H9 (cell line): ENCODE data around the gene CADM1. TPM values are rescaled to one million over a fixed set of nuclear protein-coding genes. Genes with fewer than 3 reads are reported as not detected.

Experiments
- DNase-seq: peaks from one replicate; pipeline ENCODE4 v3.0.0-alpha.2; 2017
- H2AFZ ChIP-seq: one replicate; pipeline ENCODE4 v1.6.1; 2013; ENCODE audit warnings: mild to moderate bottlenecking, low read length, control low read depth, moderate library complexity
- H2AK5ac ChIP-seq: 2 replicates; pipeline ENCODE4 v1.6.1; 2013; ENCODE audit warnings: low read length, control low read depth, mixed read lengths; ENCODE audit not compliant: insufficient read length
- H2BK120ac ChIP-seq: one replicate; pipeline ENCODE4 v1.6.1; 2013; ENCODE audit warnings: low read depth, mild to moderate bottlenecking, low read length, control low read depth, inconsistent platforms; ENCODE audit not compliant: poor library complexity, severe bottlenecking
- H2BK12ac ChIP-seq: 2 replicates; pipeline ENCODE4 v1.6.1; 2013; ENCODE audit warnings: low read length, control low read depth, mixed read lengths, low read depth; ENCODE audit not compliant: insufficient read length
- H2BK15ac ChIP-seq: 2 replicates; pipeline ENCODE4 v1.6.1; 2013; ENCODE audit warnings: low read depth, low read length, control low read depth
- H2BK20ac ChIP-seq: one replicate; pipeline ENCODE4 v1.6.1; 2013; ENCODE audit warnings: low read depth, mild to moderate bottlenecking, low read length, control low read depth, inconsistent platforms; ENCODE audit not compliant: poor library complexity, severe bottlenecking
- H2BK5ac ChIP-seq: 2 replicates; pipeline ENCODE4 v1.6.1; 2013; ENCODE audit warnings: low read length, control low read depth, mixed read lengths; ENCODE audit not compliant: insufficient read length
- H3K14ac ChIP-seq: 2 replicates; pipeline ENCODE4 v1.6.1; 2013; ENCODE audit warnings: low read length, control low read depth; ENCODE audit not compliant: insufficient read depth
- H3K18ac ChIP-seq: 2 replicates; pipeline ENCODE4 v1.6.1; 2013; ENCODE audit warnings: low read depth, mild to moderate bottlenecking, mixed read lengths, low read length, control low read depth; ENCODE audit not compliant: insufficient read length
- H3K23ac ChIP-seq: 2 replicates; pipeline ENCODE4 v1.6.1; 2013; ENCODE audit warnings: low read length, control low read depth, mixed read lengths, low read depth; ENCODE audit not compliant: insufficient read length
- H3K23me2 ChIP-seq: 2 replicates; pipeline ENCODE4 v1.6.1; 2013; ENCODE audit warnings: low read depth, mild to moderate bottlenecking, mixed read lengths, low read length, control low read depth; ENCODE audit not compliant: insufficient read length, poor library complexity, severe bottlenecking
- H3K27ac ChIP-seq: 2 replicates; pipeline ENCODE4 v1.5.1; 2013; ENCODE audit warnings: low read length, control low read depth, mixed read lengths, low read depth; ENCODE audit not compliant: insufficient read length
- H3K27me3 ChIP-seq: 2 replicates; pipeline ENCODE4 v1.6.1; 2013; ENCODE audit warnings: low read length, control low read depth, inconsistent platforms; ENCODE audit not compliant: insufficient read depth
- H3K4ac ChIP-seq: 2 replicates; pipeline ENCODE4 v1.6.1; 2013; ENCODE audit warnings: low read depth, mild to moderate bottlenecking, control low read depth, inconsistent platforms, low read length, moderate library complexity
- H3K4me1 ChIP-seq: 2 replicates; pipeline ENCODE4 v1.6.1; 2013; ENCODE audit warnings: low read length, control low read depth, inconsistent platforms; ENCODE audit not compliant: insufficient read depth
- H3K4me2 ChIP-seq: 2 replicates; pipeline ENCODE4 v1.6.1; 2013; ENCODE audit warnings: low read length, control low read depth, mixed read lengths; ENCODE audit not compliant: insufficient read length, insufficient read depth
- H3K56ac ChIP-seq: 2 replicates; pipeline ENCODE4 v1.6.1; 2013; ENCODE audit warnings: low read depth, mild to moderate bottlenecking, mixed read lengths, low read length, control low read depth; ENCODE audit not compliant: insufficient read length
- H3K79me1 ChIP-seq: 2 replicates; pipeline ENCODE4 v1.6.1; 2013; ENCODE audit warnings: low read depth, mild to moderate bottlenecking, moderate library complexity, low read length, control low read depth, inconsistent platforms; ENCODE audit not compliant: insufficient read depth, poor library complexity, severe bottlenecking
- H3K79me2 ChIP-seq: 2 replicates; pipeline ENCODE4 v1.6.1; 2013; ENCODE audit warnings: low read length, control low read depth, inconsistent platforms; ENCODE audit not compliant: insufficient read depth
- H3K9ac ChIP-seq: 2 replicates; pipeline ENCODE4 v1.6.1; 2013; ENCODE audit warnings: low read length, control low read depth, mixed read lengths; ENCODE audit not compliant: insufficient read length; ENCODE audit errors: extremely low read depth
- H3K9me3 ChIP-seq: one replicate; pipeline ENCODE4 v1.6.1; 2013; ENCODE audit warnings: low read depth, low read length, inconsistent platforms; ENCODE audit not compliant: control insufficient read depth
- H3T11ph ChIP-seq: one replicate; pipeline ENCODE4 v1.6.1; 2013; ENCODE audit warnings: mild to moderate bottlenecking, low read length, control low read depth, inconsistent platforms
- H4K20me1 ChIP-seq: one replicate; pipeline ENCODE4 v1.6.1; 2013; ENCODE audit not compliant: control insufficient read depth, insufficient read length, insufficient read depth
- H4K5ac ChIP-seq: 2 replicates; pipeline ENCODE4 v1.6.1; 2013; ENCODE audit warnings: low read depth, mild to moderate bottlenecking, mixed read lengths, low read length, control low read depth; ENCODE audit not compliant: insufficient read length
- H4K8ac ChIP-seq: replicated peaks from 2 replicates; pipeline ENCODE4 v1.6.1; 2013; ENCODE audit warnings: low read length, control low read depth, mixed read lengths, low read depth; ENCODE audit not compliant: insufficient read length
- H4K91ac ChIP-seq: 2 replicates; pipeline ENCODE4 v1.6.1; 2013; ENCODE audit warnings: low read depth, mild to moderate bottlenecking, moderate library complexity, mixed read lengths, low read length, control low read depth; ENCODE audit not compliant: insufficient read length
- H3K27ac Mint-ChIP-seq, 3 experiments: 2 replicates in 2 of 3; 3 replicates in 1 of 3; pipeline ENCODE4 v1.8.0; 2020 to 2021; ENCODE audit warnings: mixed read lengths in 3 of 3, mild to moderate bottlenecking in 1 of 3, moderate library complexity in 1 of 3
- H3K27me3 Mint-ChIP-seq: 2 replicates; pipeline ENCODE4 v1.8.0; 2021; ENCODE audit warnings: low read depth, mild to moderate bottlenecking, moderate library complexity, mixed read lengths
- H3K36me3 Mint-ChIP-seq, 3 experiments: 2 replicates in 2 of 3; 3 replicates in 1 of 3; pipeline ENCODE4 v1.8.0; 2020 to 2021; ENCODE audit warnings: low read depth in 3 of 3, mixed read lengths in 3 of 3; ENCODE audit not compliant: insufficient read depth in 1 of 3
- H3K4me1 Mint-ChIP-seq, 2 experiments: 2 replicates each; pipeline ENCODE4 v1.8.0; 2020; ENCODE audit warnings: mixed read lengths in 2 of 2
- H3K4me3 Mint-ChIP-seq, 2 experiments: 2 replicates in 1 of 2; 3 replicates in 1 of 2; pipeline ENCODE4 v1.8.0; 2020 to 2021; ENCODE audit warnings: mild to moderate bottlenecking in 2 of 2, mixed read lengths in 2 of 2, moderate library complexity in 1 of 2
- H3K9me3 Mint-ChIP-seq, 2 experiments: 2 replicates in 1 of 2; 3 replicates in 1 of 2; pipeline ENCODE4 v1.8.0; 2020; ENCODE audit warnings: mild to moderate bottlenecking in 2 of 2, mixed read lengths in 2 of 2, moderate library complexity in 1 of 2
- WGBS: extraction: QIAGEN DNeasy Blood & Tissue Kit; methylation state at CpG from one replicate; pipeline ENCODE4 v1.1.7; 2013; ENCODE audit warnings: missing lambda C conversion rate, low lambda C conversion rate, mixed read lengths; ENCODE audit not compliant: insufficient read length; ENCODE audit errors: extremely low coverage; 5-methylcytosine and 5-hydroxymethylcytosine counted together
- total RNA-seq: library from RNA; stranded (reverse); gene quantifications from 2 replicates; pipeline ENCODE4 v1.2.1, GENCODE V29; 2021
- TF ChIP-seq, protein P1 (sequence below): fragments of 200-600 bp; sonication (generic); conservative IDR thresholded peaks from 3 replicates; pipeline ENCODE4 v1.8.0; 2021; ENCODE audit warnings: antibody characterized with exemption, mild to moderate bottlenecking

Gene CADM1
- total RNA-seq, 1 experiment from 2014 or later, result 11.9 TPM

DNA sequence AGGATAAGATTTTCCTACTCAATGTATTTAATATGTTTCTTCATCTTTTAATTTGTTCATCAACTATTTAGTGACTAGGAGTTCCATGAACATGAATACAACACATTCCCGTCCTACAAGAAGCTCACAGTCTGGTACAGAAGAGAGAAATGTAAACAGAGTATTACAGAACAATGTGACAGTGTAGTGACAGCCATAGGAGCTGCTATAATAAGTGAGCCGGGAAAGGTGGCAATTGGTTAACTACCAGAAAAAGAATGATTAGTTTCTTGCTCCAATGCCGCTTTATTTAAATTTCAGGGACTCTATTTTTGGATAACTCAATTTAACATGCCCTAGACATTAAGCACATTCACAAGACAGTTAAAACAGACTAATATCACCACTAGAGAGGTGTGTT lies 192.3 kb downstream of the CADM1 start:
- H3K4me3 Mint-ChIP-seq, result no peak overlapping the region
- Histone ChIP-seq H3K9me3 (no peaks in the 10 kb centered on the region), H3K4me2 (no peak overlapping the region), H2BK12ac (no peak overlapping the region), H3K23ac (no peak overlapping the region), H3K14ac (no peak overlapping the region), H3K4ac (no peak overlapping the region), H3K27ac (no peak overlapping the region), H3K9ac (no peak overlapping the region), H2AFZ (no peak overlapping the region), H2AK5ac (no peak overlapping the region), H3K4me1 (no peaks in the 10 kb centered on the region), H4K91ac (no peak overlapping the region), H3K27me3 (no peaks in the 10 kb centered on the region), H2BK15ac (no peak overlapping the region), H2BK120ac (no peak overlapping the region), H2BK5ac (no peak overlapping the region), H4K5ac (no peak overlapping the region), H3K79me2 (no peaks in the 10 kb centered on the region), H4K8ac (no peak overlapping the region), H4K20me1 (no peaks in the 10 kb centered on the region), H3K23me2 (no peaks in the 10 kb centered on the region), H2BK20ac (no peak overlapping the region), H3K18ac (no peak overlapping the region), H3K56ac (no peak overlapping the region), H3T11ph (no peak overlapping the region), H3K79me1 (no peaks in the 10 kb centered on the region)
- no peaks in the 10 kb centered on the region for H3K36me3 Mint-ChIP-seq
- H3K9me3 Mint-ChIP-seq, result no peaks in the 10 kb centered on the region
- H3K4me1 Mint-ChIP-seq, result no peaks in the 10 kb centered on the region
- H3K27me3 Mint-ChIP-seq, result no peaks in the 10 kb centered on the region
- H3K27ac Mint-ChIP-seq, result no peak overlapping the region
- WGBS, result no CpG with 5 or more reads among the region's 3 CpGs
- TF ChIP-seq, protein P1, sequence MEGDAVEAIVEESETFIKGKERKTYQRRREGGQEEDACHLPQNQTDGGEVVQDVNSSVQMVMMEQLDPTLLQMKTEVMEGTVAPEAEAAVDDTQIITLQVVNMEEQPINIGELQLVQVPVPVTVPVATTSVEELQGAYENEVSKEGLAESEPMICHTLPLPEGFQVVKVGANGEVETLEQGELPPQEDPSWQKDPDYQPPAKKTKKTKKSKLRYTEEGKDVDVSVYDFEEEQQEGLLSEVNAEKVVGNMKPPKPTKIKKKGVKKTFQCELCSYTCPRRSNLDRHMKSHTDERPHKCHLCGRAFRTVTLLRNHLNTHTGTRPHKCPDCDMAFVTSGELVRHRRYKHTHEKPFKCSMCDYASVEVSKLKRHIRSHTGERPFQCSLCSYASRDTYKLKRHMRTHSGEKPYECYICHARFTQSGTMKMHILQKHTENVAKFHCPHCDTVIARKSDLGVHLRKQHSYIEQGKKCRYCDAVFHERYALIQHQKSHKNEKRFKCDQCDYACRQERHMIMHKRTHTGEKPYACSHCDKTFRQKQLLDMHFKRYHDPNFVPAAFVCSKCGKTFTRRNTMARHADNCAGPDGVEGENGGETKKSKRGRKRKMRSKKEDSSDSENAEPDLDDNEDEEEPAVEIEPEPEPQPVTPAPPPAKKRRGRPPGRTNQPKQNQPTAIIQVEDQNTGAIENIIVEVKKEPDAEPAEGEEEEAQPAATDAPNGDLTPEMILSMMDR, result no peak
- no peak for DNase-seq
